OCI-LY1 (cell line): Measurements from ENCODE around the gene PLA2G12A.

Experiments
- CTCF ChIP-seq: fragments of 200-600 bp; sonication (generic), shearing (Covaris generic); IDR thresholded peaks from 2 replicates; pipeline ENCODE4 v1.5.1; 2017; ENCODE audit warnings: mild to moderate bottlenecking, antibody characterized with exemption, low read length, moderate library complexity, mixed read lengths
- EZH2 ChIP-seq: fragments of 200-600 bp; sonication (generic), shearing (Covaris generic); IDR thresholded peaks from 2 replicates; pipeline ENCODE4 v1.8.0; 2017; ENCODE audit warnings: borderline replicate concordance, mixed run types, mild to moderate bottlenecking, antibody characterized with exemption, low read length, moderate library complexity, mixed read lengths

GRCh38 chr4:109754093-109754857 lies 24.4 kb upstream of the PLA2G12A start:
- no peak for TF ChIP-seq CTCF
- no peak for TF ChIP-seq EZH2
